ENCODE measurements around the gene GNG12. TPM values are rescaled to one million over a fixed set of nuclear protein-coding genes. Genes with fewer than 3 reads are reported as not detected.

Gene GNG12
- total RNA-seq, 2 experiments from 2014 or later, result not detected

DNA sequence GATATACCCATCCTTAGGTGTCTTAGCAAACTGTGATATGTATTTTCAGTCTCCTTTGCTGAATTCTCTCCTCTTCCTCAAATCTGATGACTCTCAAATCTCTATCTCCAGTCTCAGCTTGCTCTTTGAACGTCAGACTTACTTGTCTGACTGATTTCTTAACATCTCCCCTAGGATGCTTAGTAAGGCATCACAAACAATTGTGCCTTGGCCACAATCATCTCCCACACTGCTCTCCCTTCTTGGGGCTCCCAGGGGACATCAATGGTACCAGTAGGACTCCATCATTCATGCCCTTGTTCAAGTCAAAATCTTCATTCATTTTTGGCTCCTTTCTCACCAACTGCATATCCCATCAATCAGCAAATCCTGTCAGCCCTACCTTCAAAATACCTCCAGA, 42.0 kb downstream of the GNG12 start:
- Histone ChIP-seq H3K27me3 (ENCODE audit: control insufficient read depth in 1 of 2, insufficient read depth in 2 of 2, low read length in 2 of 2) (no peaks in the 10 kb centered on the region), H3K27ac (ENCODE audit: low read depth in 1 of 2, low read length in 2 of 2) (no peak overlapping the region), H3K4me1 (ENCODE audit: insufficient read depth, low read length) (no peaks in the 10 kb centered on the region), H3K9me3 (ENCODE audit: control insufficient read depth in 1 of 2, insufficient read depth in 1 of 2, low read length in 2 of 2) (no peaks in the 10 kb centered on the region), H3K36me3 (ENCODE audit: insufficient read depth, low read length) (no peaks in the 10 kb centered on the region), H3K4me3 (ENCODE audit: low read length) (no peak overlapping the region)
- POLR2A ChIA-PET, result no interaction called here
- H3K9me3 Mint-ChIP-seq, result no peaks in the 10 kb centered on the region
- H3K36me3 Mint-ChIP-seq (ENCODE audit: low read depth), result no peaks in the 10 kb centered on the region
- no peak for ATAC-seq (ENCODE audit: poor library complexity)
- TF ChIP-seq, protein P1, sequence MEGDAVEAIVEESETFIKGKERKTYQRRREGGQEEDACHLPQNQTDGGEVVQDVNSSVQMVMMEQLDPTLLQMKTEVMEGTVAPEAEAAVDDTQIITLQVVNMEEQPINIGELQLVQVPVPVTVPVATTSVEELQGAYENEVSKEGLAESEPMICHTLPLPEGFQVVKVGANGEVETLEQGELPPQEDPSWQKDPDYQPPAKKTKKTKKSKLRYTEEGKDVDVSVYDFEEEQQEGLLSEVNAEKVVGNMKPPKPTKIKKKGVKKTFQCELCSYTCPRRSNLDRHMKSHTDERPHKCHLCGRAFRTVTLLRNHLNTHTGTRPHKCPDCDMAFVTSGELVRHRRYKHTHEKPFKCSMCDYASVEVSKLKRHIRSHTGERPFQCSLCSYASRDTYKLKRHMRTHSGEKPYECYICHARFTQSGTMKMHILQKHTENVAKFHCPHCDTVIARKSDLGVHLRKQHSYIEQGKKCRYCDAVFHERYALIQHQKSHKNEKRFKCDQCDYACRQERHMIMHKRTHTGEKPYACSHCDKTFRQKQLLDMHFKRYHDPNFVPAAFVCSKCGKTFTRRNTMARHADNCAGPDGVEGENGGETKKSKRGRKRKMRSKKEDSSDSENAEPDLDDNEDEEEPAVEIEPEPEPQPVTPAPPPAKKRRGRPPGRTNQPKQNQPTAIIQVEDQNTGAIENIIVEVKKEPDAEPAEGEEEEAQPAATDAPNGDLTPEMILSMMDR (IDR thresholded peaks at IDR 0.05), result no peak
- H3K4me1 Mint-ChIP-seq (ENCODE audit: low read depth), result no peaks in the 10 kb centered on the region
- H3K27ac Mint-ChIP-seq, result no peak overlapping the region
- DNase-seq, result no peak
- intact Hi-C loops (cut with DNase I, micrococcal nuclease), result no loop called here
- CTCF ChIA-PET, result no interaction called here
- H3K4me3 Mint-ChIP-seq, result no peak overlapping the region
- no peaks in the 10 kb centered on the region for H3K27me3 Mint-ChIP-seq

DNA sequence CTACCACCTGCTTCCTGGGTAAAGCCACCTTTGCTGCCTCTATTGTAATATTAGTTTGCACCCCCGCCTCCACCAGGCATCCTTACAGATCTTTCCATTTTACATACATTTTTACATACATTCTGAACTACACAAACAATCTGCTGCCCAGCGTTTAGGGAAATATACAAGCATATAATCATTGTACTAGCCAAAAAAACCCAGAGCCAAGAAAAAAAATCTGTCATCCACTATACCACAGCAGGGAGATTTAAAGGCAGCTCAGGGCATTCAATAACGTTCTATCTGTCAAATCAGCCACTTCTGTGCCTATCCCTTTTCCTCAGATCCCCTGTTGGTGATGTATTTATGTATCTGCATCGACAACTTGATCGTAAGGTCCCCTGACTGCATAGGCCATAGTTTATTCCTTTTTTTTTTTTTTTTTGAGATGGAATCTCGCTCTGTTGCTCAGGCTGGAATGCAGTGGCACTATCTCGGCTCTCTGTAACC, 43.0 kb downstream of the GNG12 start:
- H3K4me1 Mint-ChIP-seq (ENCODE audit: low read depth), result no peaks in the 10 kb centered on the region
- TF ChIP-seq, protein P1 (IDR thresholded peaks at IDR 0.05), result no peak
- no peak overlapping the region for H3K27ac Mint-ChIP-seq
- Histone ChIP-seq H3K27ac (ENCODE audit: low read depth in 1 of 2, low read length in 2 of 2) (no peak overlapping the region), H3K27me3 (ENCODE audit: control insufficient read depth in 1 of 2, insufficient read depth in 2 of 2, low read length in 2 of 2) (no peaks in the 10 kb centered on the region), H3K4me1 (ENCODE audit: insufficient read depth, low read length) (no peaks in the 10 kb centered on the region), H3K36me3 (ENCODE audit: insufficient read depth, low read length) (no peaks in the 10 kb centered on the region), H3K4me3 (ENCODE audit: low read length) (no peak overlapping the region), H3K9me3 (ENCODE audit: control insufficient read depth in 1 of 2, insufficient read depth in 1 of 2, low read length in 2 of 2) (no peaks in the 10 kb centered on the region)
- H3K27me3 Mint-ChIP-seq, result no peaks in the 10 kb centered on the region
- no peak for ATAC-seq (ENCODE audit: poor library complexity)
- no peak for DNase-seq
- H3K36me3 Mint-ChIP-seq (ENCODE audit: low read depth), result no peaks in the 10 kb centered on the region
- no peak overlapping the region for H3K4me3 Mint-ChIP-seq
- ChIA-PET CTCF (no interaction called here), POLR2A (no interaction called here)
- no peaks in the 10 kb centered on the region for H3K9me3 Mint-ChIP-seq
- intact Hi-C loops (cut with DNase I, micrococcal nuclease), result no loop called here

DNA sequence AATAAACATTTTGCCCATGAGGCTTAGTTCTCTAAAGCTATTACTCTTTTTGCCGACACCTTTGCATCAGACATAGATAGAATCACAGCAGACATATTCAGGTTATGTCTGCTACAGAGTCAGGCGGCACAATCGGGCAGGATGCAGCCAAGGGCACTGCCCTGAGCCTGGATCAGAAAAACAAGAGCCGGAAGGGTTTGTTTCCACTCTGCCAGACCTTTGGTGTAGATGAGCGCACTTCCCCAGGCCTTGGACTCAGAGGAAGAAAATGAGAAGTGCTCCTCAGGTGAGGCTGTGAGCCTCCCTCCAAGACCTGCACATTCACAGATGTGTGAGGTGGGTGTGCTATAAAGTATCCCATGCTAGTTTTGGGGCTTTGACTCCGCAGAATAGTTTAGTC, 43.7 kb downstream of the GNG12 start:
- no peak overlapping the region for H3K27ac ChIP-seq (ENCODE audit: low read depth in 1 of 2, low read length in 2 of 2)
- Mint-ChIP-seq H3K4me3 (no peak overlapping the region), H3K36me3 (ENCODE audit: low read depth) (no peaks in the 10 kb centered on the region), H3K4me1 (ENCODE audit: low read depth) (no peaks in the 10 kb centered on the region), H3K27me3 (no peaks in the 10 kb centered on the region), H3K27ac (no peak overlapping the region), H3K9me3 (no peaks in the 10 kb centered on the region)
- no peaks in the 10 kb centered on the region for H3K27me3 ChIP-seq (ENCODE audit: control insufficient read depth in 1 of 2, insufficient read depth in 2 of 2, low read length in 2 of 2)
- TF ChIP-seq, protein P1 (IDR thresholded peaks at IDR 0.05), result no peak
- no peaks in the 10 kb centered on the region for H3K9me3 ChIP-seq (ENCODE audit: control insufficient read depth in 1 of 2, insufficient read depth in 1 of 2, low read length in 2 of 2)
- intact Hi-C loops (cut with DNase I, micrococcal nuclease), result no loop called here
- no peak for ATAC-seq (ENCODE audit: poor library complexity)
- H3K4me3 ChIP-seq (ENCODE audit: low read length), result no peak overlapping the region
- ChIA-PET POLR2A (no interaction called here), CTCF (interaction anchor here (1.0 kb wide), 1 partner anchor 13 kb away, joined by 3 read pairs; no protein-coding TSS in a partner anchor)
- H3K4me1 ChIP-seq (ENCODE audit: insufficient read depth, low read length), result no peaks in the 10 kb centered on the region
- DNase-seq, result no peak
- H3K36me3 ChIP-seq (ENCODE audit: insufficient read depth, low read length), result no peaks in the 10 kb centered on the region

All from CD4-positive, alpha-beta T cell (primary cell).